ENCODE results near the gene TEAD1. TPM values are rescaled to one million over a fixed set of nuclear protein-coding genes. Genes with fewer than 3 reads are reported as not detected.

TEAD1 gene
- polyA plus RNA-seq, 1 donor from 2014 or later, result 12.2 TPM

GRCh38 chr11:12789054-12789453 is 114.8 kb downstream of the TEAD1 start:
- Histone ChIP-seq H3K27ac (ENCODE audit: low read length) (no peak overlapping the region), H3K4me2 (ENCODE audit: low read length) (no peak overlapping the region), H3K9me2 (ENCODE audit: insufficient read depth, low read length) (no peaks in the 10 kb centered on the region), H3K9me3 (ENCODE audit: low read length) (no peaks in the 10 kb centered on the region), H3K36me3 (ENCODE audit: insufficient read depth, low read length) (no peaks in the 10 kb centered on the region), H3K27me3 (ENCODE audit: insufficient read depth, low read depth, low read length) (no peaks in the 10 kb centered on the region), H3K9ac (ENCODE audit: low read length) (no peak overlapping the region), H3F3A (ENCODE audit: insufficient read depth, low read length, poor library complexity, severe bottlenecking) (no peaks in the 10 kb centered on the region), H3K79me2 (replicated peaks; ENCODE audit: insufficient read depth, low read length) (peaks cover 10% of the 10 kb centered on the region), H3K4me3 (ENCODE audit: low read length) (no peak overlapping the region), H2AFZ (ENCODE audit: low read depth, low read length) (no peak overlapping the region), H4K20me1 (ENCODE audit: insufficient read depth) (no peaks in the 10 kb centered on the region)
- TF ChIP-seq POLR2AphosphoS5 (IDR thresholded peaks at IDR 0.05) (no peak), CTCF (IDR thresholded peaks at IDR 0.05; ENCODE audit: poor library complexity, severe bottlenecking) (no peak), MXI1 (conservative IDR thresholded peaks at IDR 0.05; ENCODE audit: poor library complexity, severe bottlenecking) (no peak), SMC3 (conservative IDR thresholded peaks at IDR 0.05; ENCODE audit: poor library complexity) (no peak), REST (IDR thresholded peaks at IDR 0.05; ENCODE audit: borderline replicate concordance) (no peak), RAD21 (conservative IDR thresholded peaks at IDR 0.05) (no peak), TAF1 (IDR thresholded peaks at IDR 0.05; ENCODE audit: low read depth) (no peak), EZH2 (IDR thresholded peaks at IDR 0.05; ENCODE audit: borderline replicate concordance, insufficient read depth, low read length, poor library complexity, severe bottlenecking) (no peak)

- Histone ChIP-seq H3K9me2 (ENCODE audit: insufficient read depth, low read length) (no peaks in the 10 kb centered on the region), H3K36me3 (ENCODE audit: insufficient read depth, low read length) (no peaks in the 10 kb centered on the region), H3K4me3 (ENCODE audit: low read length) (no peak overlapping the region), H3K9ac (ENCODE audit: low read length) (no peak overlapping the region), H3K27ac (ENCODE audit: low read length) (no peak overlapping the region), H3K9me3 (ENCODE audit: low read length) (no peaks in the 10 kb centered on the region), H3F3A (ENCODE audit: insufficient read depth, low read length, poor library complexity, severe bottlenecking) (no peaks in the 10 kb centered on the region), H4K20me1 (ENCODE audit: insufficient read depth) (no peaks in the 10 kb centered on the region), H3K79me2 (replicated peaks; ENCODE audit: insufficient read depth, low read length) (peaks cover 10% of the 10 kb centered on the region), H2AFZ (ENCODE audit: low read depth, low read length) (no peak overlapping the region), H3K27me3 (ENCODE audit: insufficient read depth, low read depth, low read length) (no peaks in the 10 kb centered on the region), H3K4me2 (ENCODE audit: low read length) (no peak overlapping the region)
- TF ChIP-seq CTCF (IDR thresholded peaks at IDR 0.05; ENCODE audit: poor library complexity, severe bottlenecking), result no peak
Measured at GRCh38 chr11:12789596-12790215, 115.5 kb downstream of the TEAD1 start.

Measured in neural cell (in vitro differentiated cells).